ENCODE data around the gene UBE3A. TPM values are rescaled to one million over a fixed set of nuclear protein-coding genes. Genes with fewer than 3 reads are reported as not detected.

UBE3A gene
- total and polyA plus RNA-seq, 9 donors, result 27.0 to 130 (median 93.0) TPM

DNA sequence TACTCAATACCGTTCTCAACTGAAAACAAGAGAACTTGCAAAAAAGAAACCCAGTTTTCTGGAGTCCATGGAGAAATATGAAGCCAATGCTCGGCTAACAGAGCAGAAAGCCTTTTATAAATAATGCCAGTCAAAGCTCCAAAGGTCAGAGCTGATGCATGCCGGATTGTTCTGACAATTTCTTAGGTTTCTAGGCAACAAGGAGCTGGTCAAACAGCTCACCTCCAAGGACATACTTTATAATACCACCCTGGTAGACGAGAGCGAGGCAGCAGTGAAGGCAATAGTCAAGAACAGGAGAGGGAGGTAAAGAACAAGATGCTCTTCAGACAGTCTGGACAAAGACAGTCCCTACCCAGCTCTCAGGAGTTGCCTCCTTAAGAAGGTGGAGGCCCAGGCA lies 111.1 kb downstream of the UBE3A start:
- H3K27me3 ChIP-seq, result no peaks in the 10 kb centered on the region
- intact Hi-C loops (cut with DNase I), result loop anchor here in 1 of 4 donors (2.0 kb wide), 1 partner anchor 19 kb away; no protein-coding TSS in a partner anchor
- peaks cover 1% of the 10 kb centered on the region for H3K4me1 ChIP-seq (ENCODE audit: insufficient read depth)
- no peak for TF ChIP-seq POLR2A (IDR thresholded peaks at IDR 0.05)
- no peak for TF ChIP-seq EP300 (IDR thresholded peaks at IDR 0.05)
- TF ChIP-seq CTCF (IDR thresholded peaks at IDR 0.05), result no peak
- no peaks in the 10 kb centered on the region for H3K9me3 ChIP-seq
- no peak overlapping the region for H3K27ac ChIP-seq
- 92% methylated on average over 5 of the region's 5 CpGs for WGBS, 3 donors
- H3K36me3 ChIP-seq, result no peaks in the 10 kb centered on the region
- no peak for DNase-seq
- H3K4me3 ChIP-seq, result no peak overlapping the region

DNA sequence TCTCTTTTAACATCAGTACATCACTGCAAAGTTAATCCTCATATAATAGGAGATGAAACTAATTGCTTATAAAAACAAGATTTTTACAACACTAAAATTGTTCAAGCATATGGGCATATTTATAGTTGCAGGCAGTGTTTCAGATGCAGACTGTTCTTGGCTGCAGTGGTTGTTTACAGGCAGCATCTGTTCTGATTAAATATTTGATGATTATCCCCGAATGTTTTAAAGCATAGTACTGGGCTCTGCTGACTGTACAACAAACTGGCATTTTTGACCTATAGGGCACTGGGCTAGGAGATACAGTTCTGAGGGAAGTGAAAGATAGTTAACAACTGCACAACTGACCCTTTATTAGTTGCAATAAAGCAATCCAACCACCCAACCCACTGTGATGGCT lies 113.6 kb downstream of the UBE3A start:
- intact Hi-C loops (cut with DNase I), result no loop called here
- no peak for DNase-seq
- TF ChIP-seq CTCF (IDR thresholded peaks at IDR 0.05) (no peak), EP300 (IDR thresholded peaks at IDR 0.05) (no peak), POLR2A (IDR thresholded peaks at IDR 0.05) (no peak)

GRCh38 chr15:25323420-25323819 lies 115.4 kb downstream of the UBE3A start:
- no peaks in the 10 kb centered on the region for H3K36me3 ChIP-seq
- whole genome bisulfite sequencing, 3 donors, result 16 to 55% (median 35%) methylated on average over 1 of the region's 1 CpG

More for the DNA sequence above, 113.6 kb downstream of the UBE3A start:
- Histone ChIP-seq H3K27ac (no peak overlapping the region), H3K36me3 (no peaks in the 10 kb centered on the region), H3K4me3 (no peak overlapping the region), H3K9me3 (no peaks in the 10 kb centered on the region), H3K27me3 (no peaks in the 10 kb centered on the region), H3K4me1 (ENCODE audit: insufficient read depth) (peaks cover 1% of the 10 kb centered on the region)
- WGBS, 3 donors, result 4 to 9% (median 8%) methylated on average over 1 of the region's 1 CpG

GRCh38 chr15:25287823-25288222 lies 151.0 kb downstream of the UBE3A start:
- no peak for DNase-seq
- Histone ChIP-seq H3K27ac (no peak overlapping the region), H3K4me1 (ENCODE audit: insufficient read depth) (no peaks in the 10 kb centered on the region), H3K9me3 (no peaks in the 10 kb centered on the region), H3K36me3 (no peaks in the 10 kb centered on the region), H3K27me3 (no peaks in the 10 kb centered on the region), H3K4me3 (no peak overlapping the region)
- 73 to 85% (median 74%) methylated on average over 3 of the region's 3 CpGs for WGBS, 3 donors
- TF ChIP-seq EP300 (IDR thresholded peaks at IDR 0.05) (no peak), POLR2A (IDR thresholded peaks at IDR 0.05) (no peak), CTCF (IDR thresholded peaks at IDR 0.05) (no peak)
- intact Hi-C loops (cut with DNase I), result no loop called here

More at GRCh38 chr15:25323420-25323819, 115.4 kb downstream of the UBE3A start:
- H3K27me3 ChIP-seq, result no peaks in the 10 kb centered on the region
- intact Hi-C loops (cut with DNase I), result no loop called here
- no peaks in the 10 kb centered on the region for H3K9me3 ChIP-seq
- no peak for TF ChIP-seq POLR2A (IDR thresholded peaks at IDR 0.05)
- no peak for TF ChIP-seq CTCF (IDR thresholded peaks at IDR 0.05)
- no peak for TF ChIP-seq EP300 (IDR thresholded peaks at IDR 0.05)
- no peak overlapping the region for H3K4me3 ChIP-seq
- DNase-seq, result no peak
- no peak overlapping the region for H3K27ac ChIP-seq
- peaks cover 1% of the 10 kb centered on the region for H3K4me1 ChIP-seq (ENCODE audit: insufficient read depth)
